Omental fat pad (tissue), 4 donors: ENCODE measurements around the gene CA12. TPM values are rescaled to one million over a fixed set of nuclear protein-coding genes. Genes with fewer than 3 reads are reported as not detected.

ENCODE experiments used
- ATAC-seq: fragments of 150-250 bp; one replicate; pipeline ENCODE4 v1.9.1; 2016; ENCODE audit warnings: mild to moderate bottlenecking, moderate library complexity; ENCODE audit not compliant: low FRiP score
- DNase-seq: peaks from one replicate; pipeline ENCODE4 v3.0.0-alpha.2; 2019; ENCODE audit warnings: low spot score
- total RNA-seq, 4 donors: library from RNA; depleted of rRNA; stranded (reverse); fragments of >200 nt; gene quantifications; one replicate each; pipeline ENCODE4 v1.1.0, GENCODE V29; 2016
- TF ChIP-seq, protein P1 (sequence below), 3 donors: fragments of 450-650 bp; IDR thresholded peaks; one replicate each; pipeline ENCODE4 v1.5.1; 2016 to 2017; ENCODE audit warnings: antibody characterized with exemption in 3 of 3, mild to moderate bottlenecking in 3 of 3, moderate library complexity in 2 of 3

The CA12 gene
- total RNA-seq, 4 donors from 2014 or later = 0.75 to 27.1 (median 10.2) TPM

DNA sequence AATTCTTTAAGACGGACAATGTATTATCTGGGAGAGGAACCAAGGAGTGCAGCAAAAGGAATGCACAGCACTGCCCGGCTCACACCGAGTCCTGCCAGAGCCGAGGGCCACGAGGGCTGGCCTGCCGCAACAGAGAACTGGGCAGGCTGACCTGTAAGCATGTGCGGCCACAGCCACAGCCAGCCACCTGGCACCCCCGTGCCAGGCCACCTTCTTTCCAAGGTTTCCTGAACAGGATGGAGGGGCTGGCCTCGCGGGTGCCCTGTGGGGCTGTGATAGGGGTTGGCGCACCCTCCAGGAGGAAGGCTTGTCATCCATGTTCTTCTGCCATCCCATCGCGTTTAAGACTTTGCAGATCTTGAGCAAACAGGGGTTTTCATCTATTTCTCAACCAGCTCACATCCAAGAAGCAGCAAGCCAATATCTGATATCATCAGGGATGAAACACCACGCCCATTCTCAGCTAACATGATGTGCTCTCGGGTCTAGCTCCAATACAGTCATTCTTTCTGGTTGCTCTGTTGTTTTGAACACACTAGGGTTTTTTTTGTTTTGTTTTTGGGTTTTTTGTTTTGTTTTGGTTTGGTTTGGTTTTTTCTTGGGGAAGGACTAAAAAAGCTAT lies 10.2 kb downstream of the CA12 start:
- ATAC-seq (peak; percentile 67), DNase-seq (no peak)
- TF ChIP-seq, protein P1, sequence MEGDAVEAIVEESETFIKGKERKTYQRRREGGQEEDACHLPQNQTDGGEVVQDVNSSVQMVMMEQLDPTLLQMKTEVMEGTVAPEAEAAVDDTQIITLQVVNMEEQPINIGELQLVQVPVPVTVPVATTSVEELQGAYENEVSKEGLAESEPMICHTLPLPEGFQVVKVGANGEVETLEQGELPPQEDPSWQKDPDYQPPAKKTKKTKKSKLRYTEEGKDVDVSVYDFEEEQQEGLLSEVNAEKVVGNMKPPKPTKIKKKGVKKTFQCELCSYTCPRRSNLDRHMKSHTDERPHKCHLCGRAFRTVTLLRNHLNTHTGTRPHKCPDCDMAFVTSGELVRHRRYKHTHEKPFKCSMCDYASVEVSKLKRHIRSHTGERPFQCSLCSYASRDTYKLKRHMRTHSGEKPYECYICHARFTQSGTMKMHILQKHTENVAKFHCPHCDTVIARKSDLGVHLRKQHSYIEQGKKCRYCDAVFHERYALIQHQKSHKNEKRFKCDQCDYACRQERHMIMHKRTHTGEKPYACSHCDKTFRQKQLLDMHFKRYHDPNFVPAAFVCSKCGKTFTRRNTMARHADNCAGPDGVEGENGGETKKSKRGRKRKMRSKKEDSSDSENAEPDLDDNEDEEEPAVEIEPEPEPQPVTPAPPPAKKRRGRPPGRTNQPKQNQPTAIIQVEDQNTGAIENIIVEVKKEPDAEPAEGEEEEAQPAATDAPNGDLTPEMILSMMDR (IDR thresholded peaks at IDR 0.05) = no peak

DNA sequence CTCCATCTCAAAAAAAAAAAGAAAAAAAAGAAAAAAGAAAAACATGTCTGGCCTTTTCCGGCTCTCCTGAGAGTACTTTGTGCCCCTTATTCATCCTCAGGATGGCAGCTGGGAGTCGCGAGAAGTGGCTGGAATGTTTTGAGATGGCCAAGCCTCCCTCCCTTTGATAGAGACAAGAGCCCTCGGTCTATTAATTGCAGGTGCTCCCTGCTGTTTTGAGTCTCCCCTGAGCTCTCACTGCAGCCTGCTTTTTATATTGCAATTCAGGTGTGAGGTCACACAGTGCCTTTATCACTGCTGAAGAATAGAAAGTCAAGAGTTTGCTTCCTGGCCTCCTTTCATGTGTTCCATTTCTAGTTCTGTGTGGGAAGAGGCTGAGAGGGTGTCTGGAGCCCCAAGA lies 10.9 kb downstream of the CA12 start:
- ATAC-seq = no peak
- TF ChIP-seq, protein P1 (IDR thresholded peaks at IDR 0.05) = no peak
- no peak for DNase-seq

GRCh38 chr15:63369781-63370180 lies 11.9 kb downstream of the CA12 start:
- ATAC-seq (no peak), DNase-seq (no peak)
- TF ChIP-seq, protein P1 (IDR thresholded peaks at IDR 0.05) = no peak

- TF ChIP-seq, protein P1 (IDR thresholded peaks at IDR 0.05) = no peak
- DNase-seq = no peak
- no peak for ATAC-seq
Observed at GRCh38 chr15:63369296-63369695, 12.3 kb downstream of the CA12 start.

- ATAC-seq (no peak), DNase-seq (no peak)
- TF ChIP-seq, protein P1 (IDR thresholded peaks at IDR 0.05) = no peak
Observed at GRCh38 chr15:63368503-63368902, 13.1 kb downstream of the CA12 start.

DNA sequence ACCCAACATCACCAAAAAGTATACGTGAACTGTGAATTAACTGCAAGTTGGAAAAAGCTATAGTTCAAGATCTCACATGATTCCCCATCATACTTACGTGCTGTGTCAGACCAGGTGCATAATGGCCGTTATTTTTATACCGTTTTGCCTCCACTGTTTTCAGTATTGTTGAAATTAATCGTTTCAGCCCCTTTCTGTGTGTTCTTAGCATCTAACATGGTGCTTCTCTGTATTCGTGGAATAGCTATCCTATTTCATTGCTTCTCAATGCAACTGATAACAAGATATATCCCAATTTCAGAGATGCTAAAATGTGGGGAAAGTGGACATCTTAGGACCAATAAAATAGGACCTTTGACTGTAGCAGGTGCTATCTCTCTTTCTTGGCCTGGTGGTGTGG lies 13.7 kb downstream of the CA12 start:
- ATAC-seq (no peak), DNase-seq (no peak)
- TF ChIP-seq, protein P1 (IDR thresholded peaks at IDR 0.05) = no peak

DNA sequence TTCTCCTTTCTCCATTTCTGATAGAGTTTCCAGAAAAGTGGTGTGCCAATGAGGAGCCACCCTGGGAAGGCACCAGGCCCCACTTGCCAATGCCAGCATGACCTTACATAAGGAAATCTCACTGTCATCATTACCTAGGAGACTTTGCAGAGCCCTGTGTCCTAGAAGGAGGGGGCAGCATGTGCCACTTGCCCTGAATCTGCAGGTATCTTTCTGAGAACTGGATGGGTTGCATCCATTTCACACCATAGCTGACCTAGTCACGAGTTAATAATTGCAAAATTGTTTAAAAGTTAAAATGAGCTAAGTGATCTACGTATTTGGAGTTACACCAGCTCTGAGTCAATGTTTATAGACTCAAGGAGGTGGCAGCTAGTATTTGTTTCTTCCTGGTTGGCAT lies 14.3 kb downstream of the CA12 start:
- DNase-seq (no peak), ATAC-seq (no peak)
- TF ChIP-seq, protein P1 (IDR thresholded peaks at IDR 0.05) = no peak
